ENCODE results near the gene FNIP2. TPM values are rescaled to one million over a fixed set of nuclear protein-coding genes. Genes with fewer than 3 reads are reported as not detected.
"Not testable (repeated sequence)": the region's sequence is repeated elsewhere in the genome, so short reads cannot be mapped to it uniquely, and the experiment has no call there.

The FNIP2 gene
- total RNA-seq, 1 donor from 2014 or later: 19.7 TPM

- intact Hi-C loops (cut with micrococcal nuclease): no loop called here
Observed at GRCh38 chr4:158941895-158942294, 173.1 kb downstream of the FNIP2 start.

GRCh38 chr4:158945529-158946108 is 176.8 kb downstream of the FNIP2 start:
- intact Hi-C loops (cut with micrococcal nuclease): no loop called here

GRCh38 chr4:158946825-158947224 is 178.0 kb downstream of the FNIP2 start:
- intact Hi-C loops (cut with micrococcal nuclease): no loop called here

GRCh38 chr4:158948071-158948470 is 179.2 kb downstream of the FNIP2 start:
- intact Hi-C loops (cut with micrococcal nuclease): no loop called here

- intact Hi-C loops (cut with micrococcal nuclease): no loop called here
Observed at GRCh38 chr4:158949099-158949498, 180.3 kb downstream of the FNIP2 start.

GRCh38 chr4:158952221-158952774 is 183.5 kb downstream of the FNIP2 start:
- intact Hi-C loops (cut with micrococcal nuclease): not testable (repeated sequence)

- intact Hi-C loops (cut with micrococcal nuclease): not testable (repeated sequence)
Observed at GRCh38 chr4:158956345-158956744, 187.5 kb downstream of the FNIP2 start.

GRCh38 chr4:158956918-158957317 is 188.1 kb downstream of the FNIP2 start:
- intact Hi-C loops (cut with micrococcal nuclease): not testable (repeated sequence)

Other genes with a start within 250 kb of the FNIP2 start
- gene RXFP1, start 247.1 kb upstream of the FNIP2 start, total RNA-seq: not detected in 2 replicates
- 15.7 and 18.0 TPM in 2 replicates for gene C4orf46, start 97.1 kb upstream of the FNIP2 start, total RNA-seq
- gene ETFDH, start 96.7 kb upstream of the FNIP2 start, total RNA-seq: 20.3 and 27.0 TPM in 2 replicates
- 39.4 and 41.6 TPM in 2 replicates for gene PPID, start 45.6 kb upstream of the FNIP2 start, total RNA-seq

All from T-helper 1 cell treated with Interleukin-12 subunit alpha and Interleukin-12 subunit beta and Interleukin-4 antibody, amounts not matched to agents 30 ng/mL and 1 ng/mL, for 36 hours (primary cell).